Activated T-helper 17 cell treated with anti-CD3 and anti-CD28 coated beads, Interleukin-2, amount 50 U/mL, for 72 hours (primary cell): ENCODE measurements around the gene ZNF143. TPM values are rescaled to one million over a fixed set of nuclear protein-coding genes. Genes with fewer than 3 reads are reported as not detected.

Source experiments
- ATAC-seq: fragments of 150-1000 bp; cut with Tn5 transposase; replicated peaks from 2 replicates; pipeline ENCODE4 v1.10.0; 2021; ENCODE audit warnings: mild to moderate bottlenecking, moderate library complexity
- H3K27ac Mint-ChIP-seq: one replicate; pipeline ENCODE4 v1.8.0; 2022; ENCODE audit warnings: mixed read lengths
- H3K27me3 Mint-ChIP-seq: one replicate; pipeline ENCODE4 v1.8.0; 2022; ENCODE audit warnings: mixed read lengths
- H3K36me3 Mint-ChIP-seq: one replicate; pipeline ENCODE4 v1.8.0; 2022; ENCODE audit warnings: low read depth, mild to moderate bottlenecking, mixed read lengths
- H3K4me1 Mint-ChIP-seq: one replicate; pipeline ENCODE4 v1.8.0; 2022; ENCODE audit warnings: mixed read lengths
- H3K4me3 Mint-ChIP-seq: one replicate; pipeline ENCODE4 v1.8.0; 2022; ENCODE audit warnings: mild to moderate bottlenecking, mixed read lengths
- H3K9me3 Mint-ChIP-seq: one replicate; pipeline ENCODE4 v1.8.0; 2022; ENCODE audit warnings: mixed read lengths
- total RNA-seq, 2 donors: library from RNA; stranded (reverse); gene quantifications; one replicate each; pipeline ENCODE4 v1.2.3, GENCODE V29; 2022

Gene ZNF143
- total RNA-seq, 2 donors from 2014 or later, result 53.8 to 54.2 TPM

DNA sequence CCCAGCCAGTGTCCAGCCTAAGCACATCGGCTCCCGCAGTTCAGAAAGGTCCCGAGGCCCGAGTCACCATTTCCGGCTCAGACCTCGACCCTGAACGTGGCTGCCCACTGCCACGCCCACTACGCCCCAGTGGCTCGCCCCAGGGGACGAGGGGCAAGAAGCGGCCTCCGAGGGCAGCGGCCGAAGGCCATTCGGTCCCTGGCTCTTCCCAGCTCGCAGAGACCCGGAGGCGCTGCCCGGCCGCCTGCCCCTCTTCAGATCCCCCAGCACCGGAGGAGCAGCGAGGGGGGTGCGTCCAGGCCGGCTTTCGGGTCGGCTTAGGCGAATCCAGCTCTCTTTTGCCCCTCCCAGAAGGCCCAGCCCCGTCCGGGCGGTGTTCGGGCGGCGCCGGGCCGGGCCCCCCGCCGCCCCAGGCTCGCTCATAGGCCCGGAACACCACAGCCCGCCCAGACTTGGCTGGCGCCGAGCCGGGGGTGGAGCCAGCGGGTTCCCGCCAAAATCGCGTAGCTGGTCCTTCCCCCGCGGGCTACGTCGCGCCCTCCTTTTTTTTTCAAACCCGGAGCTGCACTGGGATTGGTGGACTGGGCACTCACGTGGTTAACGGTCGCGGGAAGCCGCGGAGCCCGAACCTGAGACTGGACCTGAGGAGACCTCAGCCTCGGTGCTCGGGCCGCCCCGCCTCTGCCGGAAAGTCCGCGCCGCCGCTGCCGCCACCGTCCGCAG is 112.4 kb downstream of the ZNF143 start, which contains the start of gene WEE1:
WEE1 (plus strand) TSS at position 619 of the 723 bp plus-strand sequence. CDS start 264 bp downstream, outside the sequence.
- peaks cover 28% of the 10 kb centered on the region for H3K4me1 Mint-ChIP-seq
- no peaks in the 10 kb centered on the region for H3K9me3 Mint-ChIP-seq
- H3K27ac Mint-ChIP-seq, result peak within 1 kb of the TSS; percentile 79
- peak within 1 kb of the TSS; percentile 87 for H3K4me3 Mint-ChIP-seq
- peak; percentile 93 for ATAC-seq
- H3K36me3 Mint-ChIP-seq, result peaks cover 39% of the 10 kb centered on the region
- no peaks in the 10 kb centered on the region for H3K27me3 Mint-ChIP-seq

DNA sequence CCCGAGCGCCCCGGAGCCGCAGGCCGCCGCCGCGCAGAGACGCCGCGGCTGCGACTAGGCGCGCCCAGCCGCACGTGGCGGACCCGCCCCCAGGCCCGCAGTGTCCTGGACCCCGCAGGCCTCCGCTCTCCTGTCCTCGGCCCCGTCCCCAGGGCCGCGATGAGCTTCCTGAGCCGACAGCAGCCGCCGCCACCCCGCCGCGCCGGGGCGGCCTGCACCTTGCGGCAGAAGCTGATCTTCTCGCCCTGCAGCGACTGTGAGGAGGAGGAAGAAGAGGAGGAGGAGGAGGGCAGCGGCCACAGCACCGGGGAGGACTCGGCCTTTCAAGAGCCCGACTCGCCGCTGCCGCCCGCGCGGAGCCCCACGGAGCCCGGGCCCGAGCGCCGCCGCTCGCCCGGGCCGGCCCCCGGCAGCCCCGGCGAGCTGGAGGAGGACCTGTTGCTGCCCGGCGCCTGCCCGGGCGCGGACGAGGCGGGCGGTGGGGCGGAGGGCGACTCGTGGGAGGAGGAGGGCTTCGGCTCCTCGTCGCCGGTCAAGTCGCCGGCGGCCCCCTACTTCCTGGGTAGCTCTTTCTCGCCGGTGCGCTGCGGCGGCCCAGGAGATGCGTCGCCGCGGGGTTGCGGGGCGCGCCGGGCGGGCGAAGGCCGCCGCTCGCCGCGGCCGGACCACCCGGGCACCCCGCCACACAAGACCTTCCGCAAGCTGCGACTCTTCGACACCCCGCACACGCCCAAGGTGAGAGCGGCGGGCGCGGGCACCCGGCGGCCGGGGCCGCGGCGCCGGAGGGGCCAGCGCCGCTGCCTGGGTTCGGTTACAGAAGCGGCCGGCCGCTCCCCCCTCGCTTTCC is 113.2 kb downstream of the ZNF143 start:
- H3K4me1 Mint-ChIP-seq, result peaks cover 28% of the 10 kb centered on the region
- H3K27ac Mint-ChIP-seq, result peak overlapping the region; percentile 79
- peaks cover 47% of the 10 kb centered on the region for H3K36me3 Mint-ChIP-seq
- H3K9me3 Mint-ChIP-seq, result no peaks in the 10 kb centered on the region
- peak overlapping the region; percentile 87 for H3K4me3 Mint-ChIP-seq
- peak; percentile 46 for ATAC-seq
- no peaks in the 10 kb centered on the region for H3K27me3 Mint-ChIP-seq

DNA sequence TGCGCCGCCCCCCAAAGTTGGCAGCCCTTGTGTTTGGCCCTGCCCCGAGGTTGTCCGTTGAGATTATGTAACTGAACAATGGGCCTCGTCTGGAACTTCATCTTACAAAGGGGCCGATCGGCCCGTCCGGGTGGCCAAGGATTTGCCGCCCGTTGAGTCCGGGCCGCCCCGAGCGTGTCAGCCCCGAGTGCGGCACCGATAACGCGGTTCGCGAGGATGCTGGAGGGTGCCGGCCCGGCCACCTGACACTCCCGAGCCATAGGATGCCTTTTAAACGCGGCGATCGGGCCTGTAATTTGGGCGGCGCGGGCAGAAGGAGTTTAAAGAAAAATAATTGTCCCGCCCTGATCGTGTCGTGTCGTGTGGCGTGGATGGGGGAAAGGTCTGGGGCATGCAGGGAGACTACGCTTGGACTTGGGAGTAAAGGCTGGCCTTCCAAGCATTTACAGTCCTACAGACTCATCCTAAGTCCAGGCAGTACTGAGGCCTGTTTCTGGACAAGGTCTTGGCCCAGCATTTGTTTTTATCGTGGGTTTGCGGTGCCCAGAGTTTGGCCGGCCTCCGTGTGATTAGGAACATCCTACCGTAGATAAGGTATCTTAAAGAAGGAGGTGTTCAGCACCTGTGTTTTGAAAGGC is 113.9 kb downstream of the ZNF143 start:
- no peaks in the 10 kb centered on the region for H3K9me3 Mint-ChIP-seq
- H3K4me1 Mint-ChIP-seq, result peaks cover 30% of the 10 kb centered on the region
- peaks cover 54% of the 10 kb centered on the region for H3K36me3 Mint-ChIP-seq
- ATAC-seq, result no peak
- peak overlapping the region; percentile 79 for H3K27ac Mint-ChIP-seq
- peak overlapping the region; percentile 87 for H3K4me3 Mint-ChIP-seq
- H3K27me3 Mint-ChIP-seq, result no peaks in the 10 kb centered on the region

DNA sequence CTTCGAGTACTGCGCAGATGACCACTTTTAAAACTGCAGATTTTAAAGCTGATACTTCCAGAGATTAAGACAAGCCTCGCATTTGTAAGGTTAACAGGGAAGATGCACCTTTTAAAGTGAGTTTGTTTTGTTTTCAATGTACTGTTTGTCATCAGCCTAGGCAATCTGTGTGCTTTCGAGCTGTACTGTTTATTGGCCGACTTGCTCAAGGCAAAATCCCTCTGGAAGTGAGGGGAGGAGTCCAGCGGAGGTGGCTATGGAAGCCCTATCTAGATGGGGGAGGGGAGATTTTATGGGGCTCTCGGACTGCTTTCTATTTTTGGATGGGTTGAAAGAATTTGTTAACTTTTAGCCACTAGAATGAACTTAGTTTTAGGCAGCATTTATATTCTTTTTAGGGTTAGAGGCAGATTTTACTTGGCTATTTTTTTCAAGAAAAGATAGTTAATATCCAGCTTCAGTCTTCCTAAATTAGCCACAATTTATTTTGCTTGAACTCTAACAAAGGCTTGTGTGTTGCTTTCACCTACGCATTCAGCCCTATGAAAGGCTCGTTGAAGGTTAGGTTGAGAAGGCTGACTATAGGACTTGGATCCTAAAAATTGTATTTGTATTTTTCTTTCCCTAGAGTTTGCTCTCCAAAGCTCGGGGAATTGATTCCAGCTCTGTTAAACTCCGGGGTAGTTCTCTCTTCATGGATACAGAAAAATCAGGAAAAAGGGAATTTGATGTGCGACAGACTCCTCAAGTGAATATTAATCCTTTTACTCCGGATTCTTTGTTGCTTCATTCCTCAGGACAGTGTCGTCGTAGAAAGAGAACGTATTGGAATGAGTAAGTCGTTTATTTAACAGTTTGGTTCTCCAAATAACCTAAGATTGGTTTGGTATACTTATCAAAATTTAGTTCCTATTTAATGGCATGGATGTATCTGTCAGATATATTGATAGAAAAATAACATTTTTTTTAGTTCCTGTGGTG is 114.7 kb downstream of the ZNF143 start:
- Mint-ChIP-seq H3K9me3 (no peaks in the 10 kb centered on the region), H3K27ac (peak overlapping the region; percentile 79), H3K4me1 (peaks cover 30% of the 10 kb centered on the region), H3K36me3 (peaks cover 62% of the 10 kb centered on the region), H3K27me3 (no peaks in the 10 kb centered on the region), H3K4me3 (peak overlapping the region; percentile 87)
- ATAC-seq, result no peak

DNA sequence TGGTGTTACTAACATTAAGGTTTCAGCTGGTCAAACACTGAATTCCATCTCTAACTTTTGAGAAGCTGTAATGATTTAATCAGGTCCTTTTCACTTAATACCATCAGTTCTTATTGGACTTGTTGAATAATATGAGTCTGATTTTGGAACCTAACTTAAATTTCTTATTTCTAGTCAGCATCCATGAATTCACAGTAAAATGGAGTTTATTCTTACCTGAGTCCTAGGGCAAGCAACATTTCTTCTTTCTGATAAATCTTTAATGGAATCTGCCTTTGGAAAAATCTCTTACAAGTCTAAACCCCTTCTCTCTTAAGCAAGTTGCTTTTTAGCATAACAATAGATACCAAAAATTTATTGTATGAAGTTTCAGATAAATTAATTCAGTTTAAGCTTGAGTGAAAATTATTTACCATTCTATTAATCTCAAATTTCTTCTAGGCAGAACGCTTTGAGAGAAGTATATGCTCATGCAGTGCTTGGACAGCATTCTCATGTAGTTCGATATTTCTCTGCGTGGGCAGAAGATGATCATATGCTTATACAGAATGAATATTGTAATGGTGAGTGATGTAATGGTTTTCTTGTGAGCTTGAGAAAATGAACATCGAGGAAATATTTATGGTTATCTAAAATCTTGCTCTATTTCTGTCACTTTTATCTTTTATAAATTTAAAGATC is 116.0 kb downstream of the ZNF143 start:
- peaks cover 75% of the 10 kb centered on the region for H3K36me3 Mint-ChIP-seq
- no peaks in the 10 kb centered on the region for H3K27me3 Mint-ChIP-seq
- ATAC-seq, result no peak
- peaks cover 30% of the 10 kb centered on the region for H3K4me1 Mint-ChIP-seq
- no peaks in the 10 kb centered on the region for H3K9me3 Mint-ChIP-seq
- peak overlapping the region; percentile 87 for H3K4me3 Mint-ChIP-seq
- peak overlapping the region; percentile 79 for H3K27ac Mint-ChIP-seq

DNA sequence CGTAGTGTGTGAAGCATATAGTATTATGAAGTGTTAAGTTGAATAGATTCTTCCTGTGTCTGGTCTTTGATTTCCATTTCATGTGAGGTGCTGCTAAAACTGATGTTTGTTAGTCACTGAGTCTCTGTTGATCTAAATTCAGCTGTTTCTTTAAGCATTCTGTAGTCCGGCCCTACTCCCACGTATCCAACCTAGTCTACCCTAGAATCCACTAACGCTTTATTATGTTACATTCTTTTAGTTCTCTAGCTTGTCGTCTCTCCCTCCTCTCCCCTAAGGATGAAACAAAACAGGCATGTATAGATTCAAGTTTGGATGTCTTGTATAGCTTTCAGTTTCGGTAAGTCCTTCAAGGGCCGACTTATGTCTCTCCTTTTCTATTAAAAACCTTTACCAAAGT is 116.7 kb downstream of the ZNF143 start:
- H3K27me3 Mint-ChIP-seq, result no peaks in the 10 kb centered on the region
- peak overlapping the region; percentile 79 for H3K27ac Mint-ChIP-seq
- no peak for ATAC-seq
- H3K36me3 Mint-ChIP-seq, result peaks cover 82% of the 10 kb centered on the region
- peak overlapping the region; percentile 87 for H3K4me3 Mint-ChIP-seq
- H3K9me3 Mint-ChIP-seq, result no peaks in the 10 kb centered on the region
- H3K4me1 Mint-ChIP-seq, result peaks cover 30% of the 10 kb centered on the region

Other genes starting within 250 kb of the ZNF143 start
- gene DENND5A, start 195.7 kb upstream of the ZNF143 start, total RNA-seq, result 10 to 100 TPM; 18.9 to 68.5 TPM
- 10 to 100 TPM; 24.2 to 33.5 TPM for gene TMEM41B, start 146.4 kb upstream of the ZNF143 start, total RNA-seq
- 100 to 1,000 TPM in 1 of 2 donors, 10 to 100 TPM in 1; 70.5 to 150 TPM for gene IPO7, start 76.4 kb upstream of the ZNF143 start, total RNA-seq
- 10 to 100 TPM; 46.9 to 51.2 TPM for gene WEE1, start 112.7 kb downstream of the ZNF143 start, total RNA-seq
- gene SWAP70, start 203.1 kb downstream of the ZNF143 start, total RNA-seq, result 1 to 10 TPM; 5.4 to 8.2 TPM